ENCODE measurements around the gene KIAA1755. TPM values are rescaled to one million over a fixed set of nuclear protein-coding genes. Genes with fewer than 3 reads are reported as not detected.

The KIAA1755 gene
- total RNA-seq, 4 donors from 2014 or later, result 0.05 to 0.41 (median 0.38) TPM; not detected in 1

DNA sequence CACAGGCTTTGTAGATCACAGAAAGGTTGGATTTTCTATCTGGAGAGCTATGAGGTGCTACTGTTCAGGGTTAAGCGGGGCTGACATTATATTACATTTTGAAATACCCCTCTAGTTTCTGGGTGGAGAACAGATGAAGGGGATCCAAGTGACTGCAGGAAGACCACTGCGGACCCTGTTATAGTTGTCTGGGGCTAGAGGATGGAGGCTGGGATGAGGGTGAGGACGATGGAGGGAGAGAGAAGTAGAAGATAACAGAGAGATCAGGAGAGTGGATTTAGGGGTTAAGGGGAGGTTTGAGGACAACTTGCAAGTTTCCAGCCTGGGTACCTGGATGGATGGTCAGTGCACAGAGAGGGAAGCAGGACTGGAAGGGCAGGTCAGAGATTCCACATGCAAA is 52.0 kb downstream of the KIAA1755 start:
- H3K27me3 ChIP-seq, result no peaks in the 10 kb centered on the region
- ATAC-seq (no peak), DNase-seq (no peak)
- H3K27ac ChIP-seq, result no peak overlapping the region
- H3K9me3 ChIP-seq, result no peaks in the 10 kb centered on the region
- no peaks in the 10 kb centered on the region for H3K36me3 ChIP-seq
- TF ChIP-seq POLR2A (IDR thresholded peaks at IDR 0.05), result no peak
- TF ChIP-seq, protein P1, sequence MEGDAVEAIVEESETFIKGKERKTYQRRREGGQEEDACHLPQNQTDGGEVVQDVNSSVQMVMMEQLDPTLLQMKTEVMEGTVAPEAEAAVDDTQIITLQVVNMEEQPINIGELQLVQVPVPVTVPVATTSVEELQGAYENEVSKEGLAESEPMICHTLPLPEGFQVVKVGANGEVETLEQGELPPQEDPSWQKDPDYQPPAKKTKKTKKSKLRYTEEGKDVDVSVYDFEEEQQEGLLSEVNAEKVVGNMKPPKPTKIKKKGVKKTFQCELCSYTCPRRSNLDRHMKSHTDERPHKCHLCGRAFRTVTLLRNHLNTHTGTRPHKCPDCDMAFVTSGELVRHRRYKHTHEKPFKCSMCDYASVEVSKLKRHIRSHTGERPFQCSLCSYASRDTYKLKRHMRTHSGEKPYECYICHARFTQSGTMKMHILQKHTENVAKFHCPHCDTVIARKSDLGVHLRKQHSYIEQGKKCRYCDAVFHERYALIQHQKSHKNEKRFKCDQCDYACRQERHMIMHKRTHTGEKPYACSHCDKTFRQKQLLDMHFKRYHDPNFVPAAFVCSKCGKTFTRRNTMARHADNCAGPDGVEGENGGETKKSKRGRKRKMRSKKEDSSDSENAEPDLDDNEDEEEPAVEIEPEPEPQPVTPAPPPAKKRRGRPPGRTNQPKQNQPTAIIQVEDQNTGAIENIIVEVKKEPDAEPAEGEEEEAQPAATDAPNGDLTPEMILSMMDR (IDR thresholded peaks at IDR 0.05 in 4 of 5, conservative IDR thresholded peaks at IDR 0.05 in 1 of 5), result no peak
- H3K4me3 ChIP-seq, result no peak overlapping the region
- intact Hi-C loops (cut with DNase I; ENCODE audit: low total_unique reads), result no loop called here
- H3K4me1 ChIP-seq, result peaks cover 7 to 11% of the 10 kb centered on the region in 2 donors
- in situ Hi-C loops (cut with MboI; ENCODE audit: low sequenced_read_pairs in 4 of 4), result loop anchor here in 3 of 4 donors (25.0 kb wide), 1 partner anchor 646 kb away; no protein-coding TSS in a partner anchor

DNA sequence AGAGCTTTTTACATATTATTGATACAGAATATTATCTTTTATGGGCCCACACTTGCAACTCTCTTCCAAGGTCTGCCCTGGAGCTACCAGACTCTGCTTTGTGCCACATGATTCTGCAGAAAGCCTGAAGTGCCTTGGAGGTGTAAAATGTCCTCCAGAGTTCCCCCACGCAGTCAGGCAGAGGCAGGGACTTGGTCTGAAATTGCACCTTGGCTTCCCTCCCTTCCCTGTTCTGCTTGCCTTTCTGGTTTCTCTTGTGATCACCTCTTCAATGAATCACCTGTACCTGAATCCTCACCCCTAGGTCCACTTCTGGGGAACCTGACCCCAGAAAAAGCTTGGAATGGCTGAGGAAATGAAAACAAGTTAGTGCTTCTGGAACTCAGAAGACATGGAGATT is 52.4 kb downstream of the KIAA1755 start:
- DNase-seq, result no peak
- Histone ChIP-seq H3K27ac (no peak overlapping the region), H3K27me3 (no peaks in the 10 kb centered on the region), H3K4me1 (peaks cover 7 to 11% of the 10 kb centered on the region in 2 donors), H3K36me3 (no peaks in the 10 kb centered on the region), H3K4me3 (no peak overlapping the region), H3K9me3 (no peaks in the 10 kb centered on the region)
- intact Hi-C loops (cut with DNase I; ENCODE audit: low total_unique reads) (no loop called here), in situ Hi-C loops (cut with MboI; ENCODE audit: low sequenced_read_pairs in 4 of 4) (loop anchor here in 3 of 4 donors (25.0 kb wide), 1 partner anchor 646 kb away; no protein-coding TSS in a partner anchor)
- TF ChIP-seq POLR2A (IDR thresholded peaks at IDR 0.05), result no peak
- TF ChIP-seq, protein P1 (IDR thresholded peaks at IDR 0.05 in 4 of 5, conservative IDR thresholded peaks at IDR 0.05 in 1 of 5), result no peak
- no peak for ATAC-seq

- Histone ChIP-seq H3K4me1 (peaks cover 7 to 11% of the 10 kb centered on the region in 2 donors), H3K27ac (no peak overlapping the region), H3K9me3 (no peaks in the 10 kb centered on the region), H3K27me3 (no peaks in the 10 kb centered on the region), H3K36me3 (no peaks in the 10 kb centered on the region), H3K4me3 (no peak overlapping the region)
- TF ChIP-seq, protein P1 (IDR thresholded peaks at IDR 0.05 in 4 of 5, conservative IDR thresholded peaks at IDR 0.05 in 1 of 5), result no peak
- TF ChIP-seq POLR2A (IDR thresholded peaks at IDR 0.05), result no peak
- intact Hi-C loops (cut with DNase I; ENCODE audit: low total_unique reads) (no loop called here), in situ Hi-C loops (cut with MboI; ENCODE audit: low sequenced_read_pairs in 4 of 4) (loop anchor here in 3 of 4 donors (25.0 kb wide), 1 partner anchor 645 kb away; no protein-coding TSS in a partner anchor)
- no peak for ATAC-seq
- DNase-seq, result no peak
Observed at GRCh38 chr20:38207621-38208020, 52.9 kb downstream of the KIAA1755 start.

DNA sequence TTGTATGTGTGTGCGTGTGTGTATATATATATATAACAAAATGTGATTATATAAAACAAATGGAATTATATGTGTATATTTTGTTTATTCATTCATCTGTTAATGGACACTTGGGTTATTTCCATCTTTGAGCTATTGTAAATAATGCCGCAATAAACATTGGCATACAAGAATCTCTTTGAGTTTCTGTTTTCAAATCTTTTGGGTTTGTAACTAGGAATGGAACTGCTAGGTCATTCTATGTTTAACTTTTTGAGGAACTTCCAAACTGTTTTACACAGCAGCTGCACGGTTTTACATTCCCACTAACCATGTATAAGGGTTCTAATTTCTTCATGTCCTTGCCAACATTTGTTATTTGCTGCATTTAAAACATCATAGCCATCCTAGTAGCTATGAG is 55.5 kb downstream of the KIAA1755 start:
- Histone ChIP-seq H3K4me3 (no peak overlapping the region), H3K36me3 (no peaks in the 10 kb centered on the region), H3K27ac (no peak overlapping the region), H3K4me1 (no peaks in the 10 kb centered on the region), H3K9me3 (no peaks in the 10 kb centered on the region), H3K27me3 (no peaks in the 10 kb centered on the region)
- DNase-seq (no peak), ATAC-seq (no peak)
- intact Hi-C loops (cut with DNase I; ENCODE audit: low total_unique reads), result no loop called here
- in situ Hi-C loops (cut with MboI; ENCODE audit: low sequenced_read_pairs in 4 of 4), result loop anchor here in 3 of 4 donors (25.0 kb wide), 1 partner anchor 643 kb away; no protein-coding TSS in a partner anchor
- TF ChIP-seq, protein P1 (IDR thresholded peaks at IDR 0.05 in 4 of 5, conservative IDR thresholded peaks at IDR 0.05 in 1 of 5), result no peak
- no peak for TF ChIP-seq POLR2A (IDR thresholded peaks at IDR 0.05)

DNA sequence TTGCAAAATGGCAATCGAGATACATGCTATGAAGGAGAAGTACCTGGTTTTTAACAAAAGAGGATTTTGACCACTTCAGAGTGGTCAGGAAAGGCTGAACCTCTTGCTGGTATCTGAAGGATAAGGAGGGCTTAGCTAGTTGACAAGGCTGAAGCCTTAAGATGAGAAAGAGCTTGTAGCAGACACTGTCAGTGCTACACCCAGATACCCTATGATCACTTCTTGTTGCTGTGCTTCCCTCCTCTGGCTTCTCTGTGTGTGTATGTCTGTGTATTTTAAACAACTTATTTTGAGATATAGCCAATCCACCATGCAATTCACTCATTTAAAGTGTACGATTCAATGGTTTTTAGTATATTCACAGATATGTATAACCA is 56.6 kb downstream of the KIAA1755 start:
- ATAC-seq, result no peak

More for the DNA sequence above, 56.6 kb downstream of the KIAA1755 start:
- in situ Hi-C loops (cut with MboI; ENCODE audit: low sequenced_read_pairs in 4 of 4), result loop anchor here in 3 of 4 donors (25.0 kb wide), 1 partner anchor 642 kb away; no protein-coding TSS in a partner anchor
- intact Hi-C loops (cut with DNase I; ENCODE audit: low total_unique reads), result no loop called here
- no peak for DNase-seq
- Histone ChIP-seq H3K4me1 (no peaks in the 10 kb centered on the region), H3K36me3 (no peaks in the 10 kb centered on the region), H3K9me3 (no peaks in the 10 kb centered on the region), H3K27ac (no peak overlapping the region), H3K4me3 (no peak overlapping the region), H3K27me3 (no peaks in the 10 kb centered on the region)
- TF ChIP-seq, protein P1 (IDR thresholded peaks at IDR 0.05 in 4 of 5, conservative IDR thresholded peaks at IDR 0.05 in 1 of 5), result no peak
- TF ChIP-seq POLR2A (IDR thresholded peaks at IDR 0.05), result no peak

Data from gastrocnemius medialis (tissue), 4 donors.